ENCODE results near the gene SDCBP2. TPM values are rescaled to one million over a fixed set of nuclear protein-coding genes. Genes with fewer than 3 reads are reported as not detected.

Gene SDCBP2
- total RNA-seq, 1 experiment from 2014 or later = 1.9 TPM

GRCh38 chr20:1312308-1312707 is 16.6 kb downstream of the SDCBP2 start:
- H3K79me2 ChIP-seq (ENCODE audit: insufficient read depth, low read length) = no peaks in the 10 kb centered on the region
- no peak overlapping the region for H4K5ac ChIP-seq (ENCODE audit: insufficient read length, low read depth, low read length)
- H2AK5ac ChIP-seq (ENCODE audit: insufficient read length, low read length) = no peak overlapping the region
- no peak overlapping the region for H4K91ac ChIP-seq (ENCODE audit: insufficient read length, low read depth, low read length)
- Mint-ChIP-seq H3K4me3 (no peak overlapping the region), H3K36me3 (ENCODE audit: insufficient read depth in 1 of 3, low read depth in 3 of 3) (no peaks in the 10 kb centered on the region), H3K27me3 (ENCODE audit: low read depth) (peaks cover 12% of the 10 kb centered on the region), H3K9me3 (no peaks in the 10 kb centered on the region), H3K27ac (no peak overlapping the region), H3K4me1 (peaks cover 11 to 13% of the 10 kb centered on the region in 2 experiments)
- H3K4me2 ChIP-seq (ENCODE audit: insufficient read depth, insufficient read length, low read length) = no peak overlapping the region
- no peak overlapping the region for H3K4ac ChIP-seq (ENCODE audit: low read depth, low read length)
- H3K18ac ChIP-seq (ENCODE audit: insufficient read length, low read depth, low read length) = no peak overlapping the region
- H3K56ac ChIP-seq (ENCODE audit: insufficient read length, low read depth, low read length) = no peak overlapping the region
- WGBS (ENCODE audit: extremely low coverage, insufficient read length, low lambda C conversion rate) = no CpG with 5 or more reads among the region's 20 CpGs
- H2BK15ac ChIP-seq (ENCODE audit: low read depth, low read length) = no peak overlapping the region
- H3K4me1 ChIP-seq (ENCODE audit: insufficient read depth, low read length) = no peaks in the 10 kb centered on the region; the same call in 1 of the 2 replicates
- no peak overlapping the region for H2BK20ac ChIP-seq (ENCODE audit: low read depth, low read length, poor library complexity, severe bottlenecking)
- no peaks in the 10 kb centered on the region for H3K27me3 ChIP-seq (ENCODE audit: insufficient read depth, low read length)
- no peak overlapping the region for H2BK12ac ChIP-seq (ENCODE audit: insufficient read length, low read depth, low read length)
- H3K23ac ChIP-seq (ENCODE audit: insufficient read length, low read depth, low read length) = no peak overlapping the region
- H3K9ac ChIP-seq (ENCODE audit: extremely low read depth, insufficient read length, low read length) = no peak overlapping the region
- TF ChIP-seq, protein P1, sequence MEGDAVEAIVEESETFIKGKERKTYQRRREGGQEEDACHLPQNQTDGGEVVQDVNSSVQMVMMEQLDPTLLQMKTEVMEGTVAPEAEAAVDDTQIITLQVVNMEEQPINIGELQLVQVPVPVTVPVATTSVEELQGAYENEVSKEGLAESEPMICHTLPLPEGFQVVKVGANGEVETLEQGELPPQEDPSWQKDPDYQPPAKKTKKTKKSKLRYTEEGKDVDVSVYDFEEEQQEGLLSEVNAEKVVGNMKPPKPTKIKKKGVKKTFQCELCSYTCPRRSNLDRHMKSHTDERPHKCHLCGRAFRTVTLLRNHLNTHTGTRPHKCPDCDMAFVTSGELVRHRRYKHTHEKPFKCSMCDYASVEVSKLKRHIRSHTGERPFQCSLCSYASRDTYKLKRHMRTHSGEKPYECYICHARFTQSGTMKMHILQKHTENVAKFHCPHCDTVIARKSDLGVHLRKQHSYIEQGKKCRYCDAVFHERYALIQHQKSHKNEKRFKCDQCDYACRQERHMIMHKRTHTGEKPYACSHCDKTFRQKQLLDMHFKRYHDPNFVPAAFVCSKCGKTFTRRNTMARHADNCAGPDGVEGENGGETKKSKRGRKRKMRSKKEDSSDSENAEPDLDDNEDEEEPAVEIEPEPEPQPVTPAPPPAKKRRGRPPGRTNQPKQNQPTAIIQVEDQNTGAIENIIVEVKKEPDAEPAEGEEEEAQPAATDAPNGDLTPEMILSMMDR (conservative IDR thresholded peaks at IDR 0.05) = no peak
- no peaks in the 10 kb centered on the region for H3K79me1 ChIP-seq (ENCODE audit: insufficient read depth, low read depth, low read length, poor library complexity, severe bottlenecking)
- H2AFZ ChIP-seq (ENCODE audit: low read length) = no peak overlapping the region
- no peak overlapping the region for H4K8ac ChIP-seq (replicated peaks; ENCODE audit: insufficient read length, low read depth, low read length)
- DNase-seq = no peak
- no peak overlapping the region for H2BK5ac ChIP-seq (ENCODE audit: insufficient read length, low read length)
- peaks cover 5% of the 10 kb centered on the region for H3K23me2 ChIP-seq (ENCODE audit: insufficient read length, low read depth, low read length, poor library complexity, severe bottlenecking)
- H3K9me3 ChIP-seq (ENCODE audit: control insufficient read depth, low read depth, low read length) = no peaks in the 10 kb centered on the region
- no peaks in the 10 kb centered on the region for H4K20me1 ChIP-seq (ENCODE audit: control insufficient read depth, insufficient read depth, insufficient read length)
- H2BK120ac ChIP-seq (ENCODE audit: low read depth, low read length, poor library complexity, severe bottlenecking) = no peak overlapping the region
- H3K14ac ChIP-seq (ENCODE audit: insufficient read depth, low read length) = no peak overlapping the region
- no peak overlapping the region for H3T11ph ChIP-seq (ENCODE audit: low read length)
- H3K27ac ChIP-seq (ENCODE audit: insufficient read length, low read depth, low read length) = no peak overlapping the region

Data from H9 (cell line).